ENCODE data around the gene CLTC.

The CLTC gene

DNA sequence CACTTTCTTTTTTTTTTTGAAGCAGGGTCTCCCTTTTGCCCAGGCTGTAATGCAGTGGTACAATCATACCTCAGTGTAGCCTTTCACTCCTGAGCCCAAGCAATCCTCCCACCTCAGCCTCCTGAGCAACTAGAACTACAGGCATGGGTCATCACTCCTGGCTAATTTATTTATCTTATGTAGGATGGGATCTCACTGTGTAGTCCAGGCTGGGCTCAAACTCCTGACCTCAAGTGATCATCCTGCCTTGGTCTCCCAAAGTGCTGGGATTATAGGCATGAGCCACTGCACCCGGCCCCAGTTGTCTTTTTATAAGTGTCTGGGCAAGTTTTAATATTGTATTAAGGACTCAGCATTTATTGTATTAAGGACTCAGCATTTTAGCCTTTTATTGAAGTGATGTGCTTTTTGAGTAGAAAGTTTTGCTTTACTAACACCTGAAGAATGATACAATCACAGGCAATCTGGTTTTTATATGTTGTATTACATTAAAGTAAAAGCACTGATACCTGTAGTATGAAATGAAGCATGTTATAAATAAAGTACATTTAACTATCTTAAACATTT is 110.7 kb downstream of the CLTC start:
- no peak for DNase-seq

DNA sequence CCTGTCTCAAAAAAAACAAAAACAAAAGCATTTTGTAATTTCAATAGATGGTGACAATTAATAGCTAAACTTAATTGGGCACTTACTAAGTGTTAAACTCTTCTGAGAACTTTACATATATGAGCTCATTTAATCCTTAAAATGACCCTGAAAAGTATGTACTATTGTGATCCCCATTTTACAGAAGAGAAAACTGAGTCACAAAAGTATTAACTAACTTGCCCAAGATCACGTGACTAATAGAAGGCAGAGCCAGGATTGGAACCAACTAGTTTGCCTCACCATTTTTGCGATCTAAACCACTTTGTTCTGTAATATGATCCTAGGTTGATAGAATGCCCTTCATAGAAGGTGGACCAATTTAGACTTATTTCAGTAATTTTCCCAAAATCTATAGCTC is 114.0 kb downstream of the CLTC start:
- no peak for DNase-seq

DNA sequence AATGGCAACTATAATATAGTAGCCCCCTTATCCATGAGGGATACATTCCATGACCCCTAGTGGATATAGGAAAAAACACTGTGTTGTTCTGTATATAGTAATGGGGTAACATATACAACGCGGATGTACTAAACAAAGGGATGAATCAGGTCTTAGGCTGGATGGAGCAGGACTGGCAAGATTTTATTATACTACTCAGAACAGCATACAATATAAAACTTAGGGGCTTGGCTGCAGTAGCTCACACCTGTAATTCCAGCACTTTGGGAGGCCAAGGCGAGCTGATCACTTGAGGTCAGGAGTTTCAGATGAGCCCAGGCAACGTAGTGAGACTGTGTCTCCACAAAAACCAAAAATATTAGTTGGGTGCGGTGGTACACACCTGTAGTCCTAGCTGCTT is 114.5 kb downstream of the CLTC start:
- no peak for DNase-seq

DNA sequence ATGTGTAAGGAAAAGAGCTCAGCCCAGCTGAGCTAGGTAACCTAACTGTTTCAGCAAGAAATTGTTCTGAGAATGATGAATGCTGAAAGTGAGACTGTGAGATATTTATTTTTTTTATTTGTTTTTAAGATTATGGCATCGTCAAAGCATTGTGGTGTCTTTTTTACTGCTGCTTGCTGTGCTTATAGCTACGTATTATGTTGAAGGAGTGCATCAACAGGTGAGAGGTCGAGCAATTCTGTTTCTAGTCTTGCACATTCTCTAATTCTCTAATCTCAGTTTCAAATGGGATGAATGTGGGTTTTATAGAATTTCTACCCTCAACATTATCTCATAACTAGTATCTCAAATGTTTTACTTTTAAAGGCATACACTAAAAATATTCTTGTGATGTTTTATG is 117.6 kb downstream of the CLTC start:
- DNase-seq: no peak

DNA sequence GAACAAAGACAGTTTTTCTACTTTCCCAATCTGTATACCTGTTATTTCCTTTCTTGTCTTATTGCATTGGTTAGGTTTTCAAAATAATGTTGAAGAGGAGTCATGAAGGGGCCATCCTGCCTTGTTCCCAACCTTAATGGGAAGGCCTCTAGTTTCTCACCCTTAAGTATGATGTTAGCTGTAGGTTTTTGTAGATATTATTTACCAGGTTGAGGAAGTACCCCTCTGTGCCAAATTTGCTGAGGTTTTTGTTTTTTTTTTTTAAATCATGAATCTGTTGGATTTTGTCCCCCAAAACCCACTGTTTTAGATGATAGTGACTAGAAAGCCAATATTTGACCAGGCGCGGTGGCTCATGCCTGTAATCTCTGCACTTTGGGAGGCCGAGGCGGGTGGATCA is 124.1 kb downstream of the CLTC start:
- DNase-seq: no peak

DNA sequence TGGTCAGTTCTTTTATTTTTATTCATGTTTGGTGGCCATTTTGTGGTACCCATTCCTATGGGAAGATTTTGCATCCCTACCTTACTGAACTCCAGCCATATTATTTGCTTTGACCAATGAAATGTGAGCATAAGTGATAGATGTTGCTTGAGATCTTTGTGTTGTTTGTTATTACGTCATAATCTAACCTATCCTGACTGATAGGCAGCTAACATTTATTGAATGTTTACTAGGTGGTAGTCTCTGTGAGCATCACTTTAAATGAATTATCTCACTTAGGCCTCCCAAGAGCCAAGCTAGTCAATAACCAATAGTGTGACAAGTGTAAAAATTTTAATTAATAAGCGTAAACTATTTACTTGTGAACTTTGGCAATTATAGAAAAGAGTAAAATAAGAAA is 125.3 kb downstream of the CLTC start:
- DNase-seq: no peak
